ENCODE results near the gene MYLK3.

Gene MYLK3

GRCh38 chr16:46759309-46759708 is 11.2 kb upstream of the MYLK3 start:
- no peaks in the 10 kb centered on the region for H3K27me3 ChIP-seq (ENCODE audit: control insufficient read depth, insufficient read depth, low read length, poor library complexity, severe bottlenecking)
- H3K9me3 ChIP-seq (ENCODE audit: control insufficient read depth, low read length) = no peaks in the 10 kb centered on the region
- 87 to 91% methylated on average over 5 of the region's 5 CpGs for WGBS, 2 experiments
- H3K27ac ChIP-seq (ENCODE audit: insufficient read depth, low read depth, low read length, poor library complexity, severe bottlenecking) = no peak overlapping the region
- peaks cover 5% of the 10 kb centered on the region for H3K4me1 ChIP-seq (ENCODE audit: control insufficient read depth, insufficient read depth, low read length)
- no peak overlapping the region for H3K4me3 ChIP-seq (ENCODE audit: insufficient read depth, low read depth, low read length)
- H3K36me3 ChIP-seq (ENCODE audit: control insufficient read depth, insufficient read depth, low read length) = no peaks in the 10 kb centered on the region

GRCh38 chr16:46757339-46758050 is 9.4 kb upstream of the MYLK3 start:
- Histone ChIP-seq H3K27ac (ENCODE audit: insufficient read depth, low read depth, low read length, poor library complexity, severe bottlenecking) (no peak overlapping the region), H3K4me3 (ENCODE audit: insufficient read depth, low read depth, low read length) (no peak overlapping the region), H3K4me1 (ENCODE audit: control insufficient read depth, insufficient read depth, low read length) (peaks cover 5% of the 10 kb centered on the region), H3K36me3 (ENCODE audit: control insufficient read depth, insufficient read depth, low read length) (no peaks in the 10 kb centered on the region), H3K9me3 (ENCODE audit: control insufficient read depth, low read length) (no peaks in the 10 kb centered on the region), H3K27me3 (ENCODE audit: control insufficient read depth, insufficient read depth, low read length, poor library complexity, severe bottlenecking) (no peaks in the 10 kb centered on the region)
- 78 to 82% methylated on average over 21 of the region's 21 CpGs for WGBS, 2 experiments

- Histone ChIP-seq H3K4me1 (ENCODE audit: control insufficient read depth, insufficient read depth, low read length) (peaks cover 5% of the 10 kb centered on the region), H3K9me3 (ENCODE audit: control insufficient read depth, low read length) (no peaks in the 10 kb centered on the region), H3K4me3 (ENCODE audit: insufficient read depth, low read depth, low read length) (no peak overlapping the region), H3K27ac (ENCODE audit: insufficient read depth, low read depth, low read length, poor library complexity, severe bottlenecking) (no peak overlapping the region), H3K27me3 (ENCODE audit: control insufficient read depth, insufficient read depth, low read length, poor library complexity, severe bottlenecking) (no peaks in the 10 kb centered on the region), H3K36me3 (ENCODE audit: control insufficient read depth, insufficient read depth, low read length) (no peaks in the 10 kb centered on the region)
- 91 to 94% methylated on average over 11 of the region's 11 CpGs for WGBS, 2 experiments
These were observed 8.6 kb upstream of the MYLK3 start for GRCh38 chr16:46756772-46757171.

GRCh38 chr16:46753015-46753414 is 4.9 kb upstream of the MYLK3 start:
- Histone ChIP-seq H3K36me3 (ENCODE audit: control insufficient read depth, insufficient read depth, low read length) (no peaks in the 10 kb centered on the region), H3K4me1 (ENCODE audit: control insufficient read depth, insufficient read depth, low read length) (peaks cover 17% of the 10 kb centered on the region), H3K9me3 (ENCODE audit: control insufficient read depth, low read length) (no peaks in the 10 kb centered on the region), H3K4me3 (ENCODE audit: insufficient read depth, low read depth, low read length) (no peak overlapping the region), H3K27ac (ENCODE audit: insufficient read depth, low read depth, low read length, poor library complexity, severe bottlenecking) (no peak overlapping the region), H3K27me3 (ENCODE audit: control insufficient read depth, insufficient read depth, low read length, poor library complexity, severe bottlenecking) (no peaks in the 10 kb centered on the region)
- WGBS, 2 experiments = 95% methylated on average over 5 of the region's 5 CpGs

- H3K27me3 ChIP-seq (ENCODE audit: control insufficient read depth, insufficient read depth, low read length, poor library complexity, severe bottlenecking) = no peaks in the 10 kb centered on the region
- no peak overlapping the region for H3K4me3 ChIP-seq (ENCODE audit: insufficient read depth, low read depth, low read length)
- H3K4me1 ChIP-seq (ENCODE audit: control insufficient read depth, insufficient read depth, low read length) = peaks cover 20% of the 10 kb centered on the region
- no peak overlapping the region for H3K27ac ChIP-seq (ENCODE audit: insufficient read depth, low read depth, low read length, poor library complexity, severe bottlenecking)
- H3K9me3 ChIP-seq (ENCODE audit: control insufficient read depth, low read length) = no peaks in the 10 kb centered on the region
- no peaks in the 10 kb centered on the region for H3K36me3 ChIP-seq (ENCODE audit: control insufficient read depth, insufficient read depth, low read length)
- 90 to 93% methylated on average over 7 of the region's 7 CpGs for WGBS, 2 experiments
These were observed 3.2 kb upstream of the MYLK3 start for GRCh38 chr16:46751381-46751780.

GRCh38 chr16:46748775-46749705 is 896 bp upstream of the MYLK3 start:
- no peaks in the 10 kb centered on the region for H3K27me3 ChIP-seq (ENCODE audit: control insufficient read depth, insufficient read depth, low read length, poor library complexity, severe bottlenecking)
- 88% methylated on average over 20 of the region's 20 CpGs for WGBS, 2 experiments
- H3K4me3 ChIP-seq (ENCODE audit: insufficient read depth, low read depth, low read length) = no peak overlapping the region
- peak overlapping the region; percentile 63 for H3K27ac ChIP-seq (ENCODE audit: insufficient read depth, low read depth, low read length, poor library complexity, severe bottlenecking)
- peaks cover 20% of the 10 kb centered on the region for H3K4me1 ChIP-seq (ENCODE audit: control insufficient read depth, insufficient read depth, low read length)
- H3K36me3 ChIP-seq (ENCODE audit: control insufficient read depth, insufficient read depth, low read length) = no peaks in the 10 kb centered on the region
- H3K9me3 ChIP-seq (ENCODE audit: control insufficient read depth, low read length) = no peaks in the 10 kb centered on the region

- WGBS, 2 experiments = 69 to 77% methylated on average over 15 of the region's 15 CpGs
- Histone ChIP-seq H3K36me3 (ENCODE audit: control insufficient read depth, insufficient read depth, low read length) (no peaks in the 10 kb centered on the region), H3K4me3 (ENCODE audit: insufficient read depth, low read depth, low read length) (no peak overlapping the region), H3K27me3 (ENCODE audit: control insufficient read depth, insufficient read depth, low read length, poor library complexity, severe bottlenecking) (no peaks in the 10 kb centered on the region), H3K27ac (ENCODE audit: insufficient read depth, low read depth, low read length, poor library complexity, severe bottlenecking) (no peak overlapping the region), H3K9me3 (ENCODE audit: control insufficient read depth, low read length) (no peaks in the 10 kb centered on the region), H3K4me1 (ENCODE audit: control insufficient read depth, insufficient read depth, low read length) (peaks cover 20% of the 10 kb centered on the region)
These were observed 1.0 kb downstream of the MYLK3 start for GRCh38 chr16:46746821-46747776.

- Histone ChIP-seq H3K36me3 (ENCODE audit: control insufficient read depth, insufficient read depth, low read length) (no peaks in the 10 kb centered on the region), H3K4me1 (ENCODE audit: control insufficient read depth, insufficient read depth, low read length) (peaks cover 20% of the 10 kb centered on the region), H3K27ac (ENCODE audit: insufficient read depth, low read depth, low read length, poor library complexity, severe bottlenecking) (no peak overlapping the region), H3K9me3 (ENCODE audit: control insufficient read depth, low read length) (no peaks in the 10 kb centered on the region), H3K4me3 (ENCODE audit: insufficient read depth, low read depth, low read length) (no peak overlapping the region), H3K27me3 (ENCODE audit: control insufficient read depth, insufficient read depth, low read length, poor library complexity, severe bottlenecking) (no peaks in the 10 kb centered on the region)
- 54 to 64% methylated on average over 7 of the region's 7 CpGs for WGBS, 2 experiments
These were observed 2.5 kb downstream of the MYLK3 start for GRCh38 chr16:46745617-46746016.

- 77% methylated on average over 9 of the region's 10 CpGs for WGBS, 2 experiments
- Histone ChIP-seq H3K27me3 (ENCODE audit: control insufficient read depth, insufficient read depth, low read length, poor library complexity, severe bottlenecking) (no peaks in the 10 kb centered on the region), H3K4me1 (ENCODE audit: control insufficient read depth, insufficient read depth, low read length) (peaks cover 11% of the 10 kb centered on the region), H3K9me3 (ENCODE audit: control insufficient read depth, low read length) (no peaks in the 10 kb centered on the region), H3K27ac (ENCODE audit: insufficient read depth, low read depth, low read length, poor library complexity, severe bottlenecking) (no peak overlapping the region), H3K36me3 (ENCODE audit: control insufficient read depth, insufficient read depth, low read length) (no peaks in the 10 kb centered on the region), H3K4me3 (ENCODE audit: insufficient read depth, low read depth, low read length) (no peak overlapping the region)
These were observed 4.9 kb downstream of the MYLK3 start for GRCh38 chr16:46743232-46743719.
